Measurements from ENCODE around the gene LCN2. TPM values are rescaled to one million over a fixed set of nuclear protein-coding genes. Genes with fewer than 3 reads are reported as not detected.

LCN2 gene
- total RNA-seq, 4 donors from 2014 or later: 6.0 to 45.7 (median 22.3) TPM

- 14% methylated on average over 42 of the region's 56 CpGs for WGBS
- peak overlapping the region; percentile 92 for H3K4me3 ChIP-seq
- H3K9me3 ChIP-seq: no peaks in the 10 kb centered on the region
- TF ChIP-seq POLR2A (IDR thresholded peaks at IDR 0.05) (peak in 1 of 2 donors; percentile 49), CTCF (IDR thresholded peaks at IDR 0.05) (peak in 1 of 2 donors; percentile 23), EP300 (IDR thresholded peaks at IDR 0.05) (no peak), POLR2AphosphoS5 (IDR thresholded peaks at IDR 0.05) (peak in 2 of 3 donors; percentile 62 to 69)
- H3K27me3 ChIP-seq: no peaks in the 10 kb centered on the region
- H3K36me3 ChIP-seq: peaks cover 12% of the 10 kb centered on the region
- H3K4me1 ChIP-seq: peaks cover 38% of the 10 kb centered on the region
- H3K27ac ChIP-seq: peak overlapping the region; percentile 94
- DNase-seq (ENCODE audit: low spot score in 2 of 2): peak; percentile 91 to 94
Observed at GRCh38 chr9:128192601-128193371, 43.5 kb downstream of the LCN2 start.

- Histone ChIP-seq H3K36me3 (peaks cover 8% of the 10 kb centered on the region), H3K27me3 (no peaks in the 10 kb centered on the region), H3K9me3 (no peaks in the 10 kb centered on the region), H3K4me1 (peaks cover 36% of the 10 kb centered on the region), H3K27ac (peak overlapping the region; percentile 94), H3K4me3 (no peak overlapping the region)
- DNase-seq (ENCODE audit: low spot score in 2 of 2): no peak
- WGBS: 67% methylated on average over 14 of the region's 14 CpGs
- TF ChIP-seq POLR2A (IDR thresholded peaks at IDR 0.05): no peak
- no peak for TF ChIP-seq CTCF (IDR thresholded peaks at IDR 0.05)
- TF ChIP-seq EP300 (IDR thresholded peaks at IDR 0.05): no peak
- no peak for TF ChIP-seq POLR2AphosphoS5 (IDR thresholded peaks at IDR 0.05)
Observed at GRCh38 chr9:128193469-128194096, 44.3 kb downstream of the LCN2 start.

- H3K4me1 ChIP-seq: peaks cover 22% of the 10 kb centered on the region
- 85% methylated on average over 13 of the region's 13 CpGs for WGBS
- TF ChIP-seq EP300 (IDR thresholded peaks at IDR 0.05) (no peak), POLR2A (IDR thresholded peaks at IDR 0.05) (no peak), CTCF (IDR thresholded peaks at IDR 0.05) (no peak), POLR2AphosphoS5 (IDR thresholded peaks at IDR 0.05) (no peak)
Observed at GRCh38 chr9:128201441-128202369, 52.5 kb downstream of the LCN2 start.

GRCh38 chr9:128202648-128203023, 53.4 kb downstream of the LCN2 start:
- DNase-seq (ENCODE audit: low spot score in 2 of 2): no peak
- TF ChIP-seq CTCF (IDR thresholded peaks at IDR 0.05): no peak
- no peak for TF ChIP-seq EP300 (IDR thresholded peaks at IDR 0.05)
- TF ChIP-seq POLR2A (IDR thresholded peaks at IDR 0.05): no peak
- TF ChIP-seq POLR2AphosphoS5 (IDR thresholded peaks at IDR 0.05): no peak
- H3K36me3 ChIP-seq: no peaks in the 10 kb centered on the region
- H3K9me3 ChIP-seq: no peaks in the 10 kb centered on the region
- peaks cover 8% of the 10 kb centered on the region for H3K27me3 ChIP-seq
- peaks cover 26% of the 10 kb centered on the region for H3K4me1 ChIP-seq
- H3K27ac ChIP-seq: no peak overlapping the region
- H3K4me3 ChIP-seq: peak overlapping the region; percentile 93
- WGBS: 19% methylated on average over 2 of the region's 2 CpGs

More at GRCh38 chr9:128201441-128202369, 52.5 kb downstream of the LCN2 start:
- Histone ChIP-seq H3K9me3 (no peaks in the 10 kb centered on the region), H3K27ac (no peak overlapping the region), H3K27me3 (peaks cover 8% of the 10 kb centered on the region), H3K4me3 (no peak overlapping the region), H3K36me3 (no peaks in the 10 kb centered on the region)
- DNase-seq (ENCODE audit: low spot score in 2 of 2): no peak

Other genes starting within 250 kb of the LCN2 start
- 10 to 100 TPM; 41.6 to 50.5 (median 47.0) TPM for gene ST6GALNAC6, start 249.8 kb upstream of the LCN2 start, total RNA-seq
- gene ST6GALNAC4, start 232.4 kb upstream of the LCN2 start, total RNA-seq: 10 to 100 TPM; 14.6 to 25.2 (median 20.2) TPM
- 10 to 100 TPM in 1 of 4 donors, 1 to 10 TPM in 3; 5.8 to 14.7 (median 9.2) TPM for gene PIP5KL1, start 218.7 kb upstream of the LCN2 start, total RNA-seq
- 10 to 100 TPM; 19.4 to 39.7 (median 30.6) TPM for gene DPM2, start 211.6 kb upstream of the LCN2 start, total RNA-seq
- 10 to 100 TPM; 43.1 to 85.8 (median 59.5) TPM for gene EEIG1, start 168.5 kb upstream of the LCN2 start, total RNA-seq
- gene NAIF1, start 82.1 kb upstream of the LCN2 start, total RNA-seq: 10 to 100 TPM in 3 of 4 donors, 1 to 10 TPM in 1; 9.6 to 14.7 (median 12.6) TPM
- 100 to 1,000 TPM in 1 of 4 donors, 10 to 100 TPM in 3; 37.9 to 106 (median 66.5) TPM for gene SLC25A25, start 81.2 kb upstream of the LCN2 start, total RNA-seq
- gene PTGES2, start 21.7 kb upstream of the LCN2 start, total RNA-seq: 10 to 100 TPM; 47.4 to 76.0 (median 55.9) TPM
- gene BBLN, start 10.8 kb downstream of the LCN2 start, total RNA-seq: 100 to 1,000 TPM; 157 to 345 (median 224) TPM
- 100 to 1,000 TPM in 3 of 4 donors, 10 to 100 TPM in 1; 86.7 to 136 (median 115) TPM for gene CIZ1, start 42.1 kb downstream of the LCN2 start, total RNA-seq
- gene DNM1, start 53.9 kb downstream of the LCN2 start, total RNA-seq: 10 to 100 TPM in 2 of 4 donors, 1 to 10 TPM in 2; 4.3 to 18.9 (median 10.1) TPM
- gene GOLGA2, start 126.6 kb downstream of the LCN2 start, total RNA-seq: 100 to 1,000 TPM in 2 of 4 donors, 10 to 100 TPM in 2; 83.5 to 131 (median 99.0) TPM
- 10 to 100 TPM; 21.1 to 35.3 (median 22.2) TPM for gene SWI5, start 126.8 kb downstream of the LCN2 start, total RNA-seq
- 10 to 100 TPM; 11.6 to 19.9 (median 14.1) TPM for gene TRUB2, start 173.0 kb downstream of the LCN2 start, total RNA-seq
- 100 to 1,000 TPM in 3 of 4 donors, 10 to 100 TPM in 1; 73.3 to 119 (median 106) TPM for gene COQ4, start 173.4 kb downstream of the LCN2 start, total RNA-seq
- gene SLC27A4, start 191.1 kb downstream of the LCN2 start, total RNA-seq: 10 to 100 TPM; 52.0 to 78.1 (median 63.0) TPM
- 10 to 100 TPM; 30.2 to 37.6 (median 34.0) TPM for gene URM1, start 221.9 kb downstream of the LCN2 start, total RNA-seq